Measurements from ENCODE around the gene GRB2.
A peak's percentile ranks its signal among the peaks of the same experiment; 100 is the strongest.

GRB2 gene

GRCh38 chr17:75428543-75429469 is 23.3 kb upstream of the GRB2 start:
- H3K4me3 ChIP-seq (ENCODE audit: low read depth, low read length): no peak overlapping the region
- DNase-seq (ENCODE audit: low read depth): peak; percentile 90
- no peak for TF ChIP-seq CTCF (conservative IDR thresholded peaks at IDR 0.05; ENCODE audit: low read depth, low read length)

GRCh38 chr17:75418531-75418930 is 13.1 kb upstream of the GRB2 start:
- no peak for DNase-seq (ENCODE audit: low read depth)
- no peak overlapping the region for H3K4me3 ChIP-seq (ENCODE audit: low read depth, low read length)
- TF ChIP-seq CTCF (conservative IDR thresholded peaks at IDR 0.05; ENCODE audit: low read depth, low read length): no peak

- TF ChIP-seq CTCF (conservative IDR thresholded peaks at IDR 0.05; ENCODE audit: low read depth, low read length): no peak
- no peak for DNase-seq (ENCODE audit: low read depth)
- H3K4me3 ChIP-seq (ENCODE audit: low read depth, low read length): no peak overlapping the region
Measured at GRCh38 chr17:75417054-75417580, 11.6 kb upstream of the GRB2 start.

GRCh38 chr17:75416006-75416405 is 10.5 kb upstream of the GRB2 start:
- no peak for TF ChIP-seq CTCF (conservative IDR thresholded peaks at IDR 0.05; ENCODE audit: low read depth, low read length)
- DNase-seq (ENCODE audit: low read depth): no peak
- no peak overlapping the region for H3K4me3 ChIP-seq (ENCODE audit: low read depth, low read length)

- no peak overlapping the region for H3K4me3 ChIP-seq (ENCODE audit: low read depth, low read length)
- no peak for TF ChIP-seq CTCF (conservative IDR thresholded peaks at IDR 0.05; ENCODE audit: low read depth, low read length)
- DNase-seq (ENCODE audit: low read depth): no peak
Measured at GRCh38 chr17:75414488-75414887, 9.0 kb upstream of the GRB2 start.

GRCh38 chr17:75412455-75413317 is 7.2 kb upstream of the GRB2 start:
- H3K4me3 ChIP-seq (ENCODE audit: low read depth, low read length): peak overlapping the region; percentile 13
- peak; percentile 83 for TF ChIP-seq CTCF (conservative IDR thresholded peaks at IDR 0.05; ENCODE audit: low read depth, low read length)
- DNase-seq (ENCODE audit: low read depth): peak; percentile 78

All from choroid plexus epithelial cell (primary cell).